GM23338 (cell line): ENCODE data around the gene CAMTA1. TPM values are rescaled to one million over a fixed set of nuclear protein-coding genes. Genes with fewer than 3 reads are reported as not detected.

Source experiments
- ATAC-seq: fragments of 200-7000 bp; cut with Tn5 transposase; 3 replicates; pipeline ENCODE4 v1.9.1; 2020
- DNase-seq: peaks from one replicate; pipeline ENCODE4 v3.0.0-alpha.2; 2015; ENCODE audit warnings: low spot score
- H2AFZ ChIP-seq: fragments of 200-600 bp; sonication (generic); 2 replicates; pipeline ENCODE4 v1.8.0; 2016; ENCODE audit warnings: antibody characterized with exemption, mild to moderate bottlenecking, moderate library complexity
- H3F3A ChIP-seq: fragments of 200-600 bp; sonication (generic); replicated peaks from 2 replicates; pipeline ENCODE4 v1.8.0; 2017; ENCODE audit warnings: antibody characterized with exemption, mixed run types, low read depth
- H3K27ac ChIP-seq: fragments of 200-600 bp; sonication (generic); 2 replicates; pipeline ENCODE4 v1.6.1; 2016; ENCODE audit warnings: low read depth
- H3K27me3 ChIP-seq: fragments of 200-600 bp; sonication (generic); 2 replicates; pipeline ENCODE4 v1.8.0; 2016; ENCODE audit warnings: mild to moderate bottlenecking, mixed run types, moderate library complexity; ENCODE audit not compliant: insufficient read depth
- H3K36me3 ChIP-seq: fragments of 200-600 bp; sonication (generic); 2 replicates; pipeline ENCODE4 v1.8.0; 2016; ENCODE audit warnings: mild to moderate bottlenecking; ENCODE audit not compliant: insufficient read depth
- H3K4me1 ChIP-seq: fragments of 200-600 bp; sonication (generic); 2 replicates; pipeline ENCODE4 v1.8.0; 2016; ENCODE audit warnings: mild to moderate bottlenecking, moderate library complexity; ENCODE audit not compliant: insufficient read depth
- H3K4me2 ChIP-seq: fragments of 200-600 bp; sonication (generic); 2 replicates; pipeline ENCODE4 v1.7.1; 2017; ENCODE audit warnings: mixed run types
- H3K4me3 ChIP-seq: fragments of 200-600 bp; sonication (generic); 2 replicates; pipeline ENCODE4 v1.6.1; 2016; ENCODE audit warnings: mixed run types
- H3K79me2 ChIP-seq: fragments of 200-600 bp; sonication (generic); replicated peaks from 2 replicates; pipeline ENCODE4 v1.8.0; 2017; ENCODE audit warnings: mild to moderate bottlenecking; ENCODE audit not compliant: insufficient read depth
- H3K9me2 ChIP-seq: fragments of 200-600 bp; sonication (generic); 2 replicates; pipeline ENCODE4 v1.8.0; 2017; ENCODE audit not compliant: insufficient read depth
- H4K20me1 ChIP-seq: fragments of 200-600 bp; sonication (generic); replicated peaks from 2 replicates; pipeline ENCODE4 v1.8.0; 2017; ENCODE audit warnings: mild to moderate bottlenecking; ENCODE audit not compliant: insufficient read depth
- H3K27ac Mint-ChIP-seq: 2 replicates; pipeline ENCODE4 v1.8.0; 2020; ENCODE audit warnings: inconsistent platforms, mild to moderate bottlenecking, moderate library complexity, mixed read lengths
- H3K27me3 Mint-ChIP-seq: 3 replicates; pipeline ENCODE4 v1.8.0; 2022; ENCODE audit warnings: low read depth, mild to moderate bottlenecking, moderate library complexity, mixed read lengths, inconsistent platforms; ENCODE audit not compliant: insufficient read depth, poor library complexity
- H3K36me3 Mint-ChIP-seq: 3 replicates; pipeline ENCODE4 v1.8.0; 2021; ENCODE audit warnings: low read depth, mild to moderate bottlenecking, inconsistent platforms, moderate library complexity, mixed read lengths
- H3K4me1 Mint-ChIP-seq: 3 replicates; pipeline ENCODE4 v1.8.0; 2020; ENCODE audit warnings: mild to moderate bottlenecking, inconsistent platforms, mixed read lengths
- H3K4me3 Mint-ChIP-seq: 3 replicates; pipeline ENCODE4 v1.8.0; 2021; ENCODE audit warnings: moderate library complexity, mild to moderate bottlenecking, inconsistent platforms, mixed read lengths
- H3K9me3 Mint-ChIP-seq: 3 replicates; pipeline ENCODE4 v1.8.0; 2020; ENCODE audit warnings: moderate library complexity, mild to moderate bottlenecking, inconsistent platforms, mixed read lengths
- ETS1 ChIP-seq: IDR thresholded peaks from 2 replicates; pipeline ENCODE4 v1.6.1; 2016; ENCODE audit warnings: antibody characterized with exemption
- EZH2phosphoT487 ChIP-seq: fragments of 200-600 bp; sonication (generic); IDR thresholded peaks from one replicate; pipeline ENCODE4 v1.8.1; 2018; ENCODE audit warnings: antibody characterized with exemption; ENCODE audit not compliant: unreplicated experiment
- JUNB ChIP-seq: IDR thresholded peaks from one replicate; pipeline ENCODE4 v1.6.1; 2016; ENCODE audit warnings: antibody characterized with exemption; ENCODE audit not compliant: unreplicated experiment
- NANOG ChIP-seq: IDR thresholded peaks from 2 replicates; pipeline ENCODE4 v1.6.1; 2016; ENCODE audit warnings: antibody characterized with exemption, borderline replicate concordance
- POLR2AphosphoS5 ChIP-seq: IDR thresholded peaks from 2 replicates; pipeline ENCODE4 v1.6.1; 2016; ENCODE audit warnings: antibody characterized with exemption, low read depth
- STAT1 ChIP-seq: IDR thresholded peaks from one replicate; pipeline ENCODE4 v1.6.1; 2016; ENCODE audit warnings: antibody characterized with exemption; ENCODE audit not compliant: unreplicated experiment
- ZNF114 ChIP-seq: fragments of 250-450 bp; sonication (Bioruptor Pico); IDR thresholded peaks from 2 replicates; pipeline ENCODE4 v1.5.0; 2020; ENCODE audit warnings: mild to moderate bottlenecking, moderate library complexity
- ZNF331 ChIP-seq: fragments of 250-450 bp; sonication (Bioruptor Pico); IDR thresholded peaks from 2 replicates; pipeline ENCODE4 v1.5.0; 2020; ENCODE audit warnings: low read depth, mild to moderate bottlenecking, moderate library complexity
- ZNF462 ChIP-seq: fragments of 250-450 bp; sonication (Bioruptor Pico); IDR thresholded peaks from 2 replicates; pipeline ENCODE4 v1.5.0; 2020; ENCODE audit warnings: mild to moderate bottlenecking, moderate library complexity
- polyA plus RNA-seq: library from polyadenylated mRNA; unstranded; fragments of >200 nt; fragmentation: Nextera tagmentation; extraction: Ambion mirVana; gene quantifications from 2 replicates; pipeline ENCODE4 v1.2.1, GENCODE V29; 2016
- total RNA-seq: library from RNA; depleted of rRNA; stranded (reverse); fragments of >200 nt; shearing (Covaris generic); gene quantifications from 2 replicates; pipeline ENCODE4 v1.2.3, GENCODE V29; 2014
- TF ChIP-seq, protein P1 (sequence below): IDR thresholded peaks from one replicate; pipeline ENCODE4 v1.6.1; 2018; ENCODE audit warnings: antibody characterized with exemption; ENCODE audit not compliant: unreplicated experiment

Gene CAMTA1
- total and polyA plus RNA-seq, 2 experiments from 2014 or later, result 115 to 519 TPM

- no peak overlapping the region for H3K4me3 ChIP-seq
- no peaks in the 10 kb centered on the region for H3K9me2 ChIP-seq
- H3K27ac ChIP-seq, result no peak overlapping the region
- no peaks in the 10 kb centered on the region for H3K4me1 ChIP-seq
- H3K4me1 Mint-ChIP-seq, result peaks cover 4% of the 10 kb centered on the region; the same call in 1 of the 3 replicates
- no peaks in the 10 kb centered on the region for H4K20me1 ChIP-seq
- H3K4me2 ChIP-seq, result no peak overlapping the region
- H3K27me3 ChIP-seq, result no peaks in the 10 kb centered on the region
- no peaks in the 10 kb centered on the region for H3K79me2 ChIP-seq
- no peaks in the 10 kb centered on the region for H3F3A ChIP-seq
- no peak for DNase-seq
- no peak for TF ChIP-seq EZH2phosphoT487
- TF ChIP-seq ETS1, result no peak
- no peak for TF ChIP-seq ZNF462
- no peak for TF ChIP-seq NANOG
- no peak for TF ChIP-seq ZNF114 (CRISPR knock-in tag)
- no peaks in the 10 kb centered on the region for H3K27me3 Mint-ChIP-seq
- no peak overlapping the region for H3K4me3 Mint-ChIP-seq
- peaks cover 17% of the 10 kb centered on the region for H3K9me3 Mint-ChIP-seq
- no peak for ATAC-seq
- H2AFZ ChIP-seq, result no peak overlapping the region
- peaks cover 12% of the 10 kb centered on the region; the same call in 2 of the 3 replicates for H3K36me3 Mint-ChIP-seq
- H3K27ac Mint-ChIP-seq, result no peak overlapping the region
- no peaks in the 10 kb centered on the region for H3K36me3 ChIP-seq
These were observed 481.3 kb downstream of the CAMTA1 start for GRCh38 chr1:7266561-7266960.

DNA sequence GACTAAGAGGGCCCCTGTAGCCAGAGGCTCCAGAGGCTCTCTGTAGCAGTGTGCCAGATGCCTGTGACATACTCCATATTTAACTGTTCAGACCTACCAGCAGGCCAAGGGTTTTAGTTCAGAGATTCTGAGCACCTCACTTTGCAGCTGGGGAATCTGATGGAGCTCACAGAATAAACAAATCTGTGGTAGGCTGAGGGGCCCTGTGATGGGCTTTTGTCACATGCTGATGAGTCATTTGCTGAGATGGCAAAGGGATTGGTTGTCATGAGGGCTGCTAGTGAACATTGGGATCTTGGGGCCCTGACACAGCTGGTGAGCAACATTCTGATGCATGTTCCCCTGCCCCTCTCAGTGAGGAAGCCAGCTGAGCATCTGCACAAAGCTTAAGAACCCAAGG, 482.2 kb downstream of the CAMTA1 start:
- Histone ChIP-seq H4K20me1 (no peaks in the 10 kb centered on the region), H3K4me1 (no peaks in the 10 kb centered on the region), H3K4me2 (no peak overlapping the region), H3K79me2 (no peaks in the 10 kb centered on the region), H3K36me3 (no peaks in the 10 kb centered on the region), H3K9me2 (no peaks in the 10 kb centered on the region), H3K27ac (no peak overlapping the region), H2AFZ (no peak overlapping the region), H3F3A (no peaks in the 10 kb centered on the region), H3K4me3 (no peak overlapping the region), H3K27me3 (no peaks in the 10 kb centered on the region)
- H3K27me3 Mint-ChIP-seq, result no peaks in the 10 kb centered on the region
- peaks cover 17% of the 10 kb centered on the region for H3K9me3 Mint-ChIP-seq
- ATAC-seq, result no peak
- peaks cover 4% of the 10 kb centered on the region; the same call in 1 of the 3 replicates for H3K4me1 Mint-ChIP-seq
- no peak overlapping the region for H3K27ac Mint-ChIP-seq
- DNase-seq, result no peak
- no peak overlapping the region for H3K4me3 Mint-ChIP-seq
- H3K36me3 Mint-ChIP-seq, result peaks cover 12% of the 10 kb centered on the region; the same call in 2 of the 3 replicates
- TF ChIP-seq, protein P1, sequence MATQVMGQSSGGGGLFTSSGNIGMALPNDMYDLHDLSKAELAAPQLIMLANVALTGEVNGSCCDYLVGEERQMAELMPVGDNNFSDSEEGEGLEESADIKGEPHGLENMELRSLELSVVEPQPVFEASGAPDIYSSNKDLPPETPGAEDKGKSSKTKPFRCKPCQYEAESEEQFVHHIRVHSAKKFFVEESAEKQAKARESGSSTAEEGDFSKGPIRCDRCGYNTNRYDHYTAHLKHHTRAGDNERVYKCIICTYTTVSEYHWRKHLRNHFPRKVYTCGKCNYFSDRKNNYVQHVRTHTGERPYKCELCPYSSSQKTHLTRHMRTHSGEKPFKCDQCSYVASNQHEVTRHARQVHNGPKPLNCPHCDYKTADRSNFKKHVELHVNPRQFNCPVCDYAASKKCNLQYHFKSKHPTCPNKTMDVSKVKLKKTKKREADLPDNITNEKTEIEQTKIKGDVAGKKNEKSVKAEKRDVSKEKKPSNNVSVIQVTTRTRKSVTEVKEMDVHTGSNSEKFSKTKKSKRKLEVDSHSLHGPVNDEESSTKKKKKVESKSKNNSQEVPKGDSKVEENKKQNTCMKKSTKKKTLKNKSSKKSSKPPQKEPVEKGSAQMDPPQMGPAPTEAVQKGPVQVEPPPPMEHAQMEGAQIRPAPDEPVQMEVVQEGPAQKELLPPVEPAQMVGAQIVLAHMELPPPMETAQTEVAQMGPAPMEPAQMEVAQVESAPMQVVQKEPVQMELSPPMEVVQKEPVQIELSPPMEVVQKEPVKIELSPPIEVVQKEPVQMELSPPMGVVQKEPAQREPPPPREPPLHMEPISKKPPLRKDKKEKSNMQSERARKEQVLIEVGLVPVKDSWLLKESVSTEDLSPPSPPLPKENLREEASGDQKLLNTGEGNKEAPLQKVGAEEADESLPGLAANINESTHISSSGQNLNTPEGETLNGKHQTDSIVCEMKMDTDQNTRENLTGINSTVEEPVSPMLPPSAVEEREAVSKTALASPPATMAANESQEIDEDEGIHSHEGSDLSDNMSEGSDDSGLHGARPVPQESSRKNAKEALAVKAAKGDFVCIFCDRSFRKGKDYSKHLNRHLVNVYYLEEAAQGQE, result no peak
- TF ChIP-seq NANOG (no peak), POLR2AphosphoS5 (no peak), STAT1 (no peak), ZNF114 (CRISPR knock-in tag) (no peak), EZH2phosphoT487 (no peak), ZNF331 (CRISPR knock-in tag) (no peak), JUNB (no peak), ETS1 (no peak)
